Stimulated activated CD8-positive, alpha-beta memory T cell treated with anti-CD3 and anti-CD28 coated beads, Interleukin-15, amount 100 ng/mL, for 1 hour (primary cell): ENCODE measurements around the gene CCDC27.
"Not testable (repeated sequence)": the region's sequence is repeated elsewhere in the genome, so short reads cannot be mapped to it uniquely, and the experiment has no call there.

Experiments used
- DNase-seq: peaks from one replicate; pipeline ENCODE4 v3.0.0-alpha.2; 2020; ENCODE audit warnings: low read depth

The CCDC27 gene

GRCh38 chr1:3796215-3797061 is 44.2 kb downstream of the CCDC27 start, which contains the start of gene LRRC47:
Gene LRRC47, minus strand, starts transcription at chr1:3796498. Its CDS starts 22 bp downstream, at chr1:3796476.
- DNase-seq: peak; percentile 88

GRCh38 chr1:3799976-3800685 is 47.9 kb downstream of the CCDC27 start:
- no peak for DNase-seq

DNA sequence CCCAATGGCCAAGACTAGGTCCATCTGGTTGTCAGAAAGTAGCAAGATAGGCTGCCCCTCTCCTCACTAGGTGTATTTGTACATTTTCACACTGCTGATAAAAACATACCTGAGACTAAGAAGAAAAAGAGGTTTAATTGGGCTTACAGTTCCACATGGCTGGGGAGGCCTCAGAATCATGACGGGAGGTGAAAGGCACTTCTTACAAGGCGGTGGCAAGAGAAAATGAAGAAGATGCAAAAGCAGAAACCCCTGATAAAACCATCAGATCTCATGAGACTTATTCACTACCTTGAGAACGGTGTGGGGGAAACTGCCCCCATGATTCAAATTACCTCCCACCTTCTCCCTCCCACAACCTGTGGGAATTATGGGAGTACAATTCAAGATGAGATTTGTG is 48.5 kb downstream of the CCDC27 start:
- not testable (repeated sequence) for DNase-seq

DNA sequence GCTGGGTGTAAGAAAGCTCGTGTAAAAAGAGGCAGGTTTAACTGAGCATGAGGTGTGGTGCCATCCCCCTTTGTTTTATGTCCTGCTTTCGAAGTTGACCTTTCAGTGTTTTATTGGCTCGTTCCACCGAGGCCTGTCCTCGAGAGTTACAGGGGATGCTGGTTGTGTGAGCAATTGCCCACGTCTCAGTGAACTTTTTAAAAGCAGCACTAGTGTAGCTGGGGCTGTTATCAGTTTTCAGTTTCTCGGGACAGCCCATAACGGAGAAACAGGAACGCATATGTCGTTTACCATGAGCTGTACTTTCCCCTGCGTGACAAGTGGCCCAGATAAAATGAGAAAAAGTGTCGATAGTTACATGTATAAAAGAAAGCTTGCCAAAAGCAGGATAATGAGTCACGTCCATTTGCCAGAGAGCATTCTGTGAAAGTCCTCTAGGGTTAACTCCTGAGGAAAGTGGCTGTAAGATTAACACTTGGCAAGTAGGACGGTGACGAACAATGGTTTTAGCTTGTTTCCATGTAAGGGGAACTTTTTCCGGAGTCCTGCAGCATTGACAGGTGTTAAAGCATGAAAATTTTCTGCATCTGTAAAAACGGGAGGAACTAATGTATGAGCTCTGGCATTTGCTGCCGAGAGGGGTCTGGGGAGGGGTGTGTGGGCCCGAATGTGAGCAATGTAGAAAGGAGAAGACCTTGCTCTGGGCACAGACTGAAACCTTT is 51.8 kb downstream of the CCDC27 start:
- no peak for DNase-seq

GRCh38 chr1:3804627-3804944 is 52.3 kb downstream of the CCDC27 start:
- not testable (repeated sequence) for DNase-seq

- no peak for DNase-seq
These were observed 52.8 kb downstream of the CCDC27 start for GRCh38 chr1:3805038-3805437.

DNA sequence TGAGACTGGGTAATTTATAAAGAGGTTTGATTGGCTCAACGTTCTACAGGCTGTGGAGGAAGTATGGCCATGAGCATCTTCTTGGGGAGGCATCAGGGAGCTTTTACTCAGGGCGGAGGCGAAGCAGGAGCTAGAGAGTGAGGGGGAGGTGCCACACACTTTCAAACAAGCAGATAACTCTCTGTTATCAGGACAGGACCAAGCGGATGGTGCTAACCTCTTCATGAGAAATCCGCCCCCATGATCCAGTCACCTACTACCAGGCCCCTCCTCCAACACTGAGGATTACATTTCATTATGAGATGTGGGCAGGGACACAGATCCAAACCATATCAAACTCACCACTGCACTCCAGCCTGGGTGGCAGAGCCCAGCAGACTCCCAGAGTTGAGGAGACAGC is 55.5 kb downstream of the CCDC27 start:
- no peak for DNase-seq

DNA sequence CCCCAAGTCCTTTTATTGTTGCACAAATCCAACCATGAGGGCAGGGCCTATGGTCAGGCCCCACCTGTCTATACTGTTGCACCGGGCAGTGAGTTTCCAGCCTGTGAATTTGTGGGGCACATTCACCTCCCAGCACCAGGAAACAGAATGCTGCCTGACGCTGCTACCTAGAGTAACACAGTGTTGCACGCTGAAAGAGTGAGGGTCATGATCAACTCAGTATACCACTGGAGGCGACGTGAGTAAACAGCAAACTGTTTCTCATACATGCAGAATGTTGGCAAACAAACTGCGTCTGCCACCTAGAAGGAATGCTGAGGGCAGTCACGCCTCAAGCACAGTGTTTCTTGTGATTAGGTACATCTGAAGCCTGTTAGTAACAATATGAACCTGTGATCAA is 57.4 kb downstream of the CCDC27 start:
- DNase-seq: no peak

GRCh38 chr1:3810149-3810761 is 58.0 kb downstream of the CCDC27 start:
- not testable (repeated sequence) for DNase-seq

DNA sequence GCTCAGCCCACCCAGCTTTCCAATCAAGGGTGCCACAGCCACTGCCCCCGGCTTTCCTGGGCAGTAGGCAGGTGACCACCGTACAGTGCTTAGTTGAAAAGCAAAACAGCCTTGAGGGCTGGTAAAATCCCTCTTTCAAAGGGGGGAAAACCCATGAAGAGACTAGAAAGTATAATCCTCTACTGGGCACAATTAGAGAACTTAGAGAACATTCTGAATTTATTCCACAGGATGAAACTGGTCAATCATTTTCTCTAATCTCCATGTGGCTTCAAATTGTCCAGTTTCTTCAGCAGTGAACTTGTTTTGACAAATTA is 59.3 kb downstream of the CCDC27 start:
- no peak for DNase-seq

DNA sequence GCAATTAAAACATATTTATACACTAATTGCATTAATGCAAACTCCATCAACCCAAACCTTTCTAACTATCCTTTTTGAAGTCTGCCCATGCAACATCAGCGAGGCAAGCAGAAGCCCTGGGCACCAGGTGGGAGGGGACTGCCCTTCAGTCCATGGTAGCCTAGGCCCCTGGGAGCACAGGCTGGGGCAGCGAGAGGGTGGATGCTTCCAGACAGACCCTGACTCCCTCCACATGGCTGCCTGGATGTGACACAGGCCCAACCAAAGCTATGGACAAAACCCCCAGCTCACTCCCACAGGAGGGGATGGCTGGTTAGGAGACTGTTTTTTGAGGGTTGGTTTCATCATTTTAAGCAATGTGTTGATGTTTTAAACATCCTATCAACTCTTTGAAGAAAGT is 61.8 kb downstream of the CCDC27 start:
- DNase-seq: no peak

- no peak for DNase-seq
These were observed 62.7 kb downstream of the CCDC27 start for GRCh38 chr1:3814771-3815561.

DNA sequence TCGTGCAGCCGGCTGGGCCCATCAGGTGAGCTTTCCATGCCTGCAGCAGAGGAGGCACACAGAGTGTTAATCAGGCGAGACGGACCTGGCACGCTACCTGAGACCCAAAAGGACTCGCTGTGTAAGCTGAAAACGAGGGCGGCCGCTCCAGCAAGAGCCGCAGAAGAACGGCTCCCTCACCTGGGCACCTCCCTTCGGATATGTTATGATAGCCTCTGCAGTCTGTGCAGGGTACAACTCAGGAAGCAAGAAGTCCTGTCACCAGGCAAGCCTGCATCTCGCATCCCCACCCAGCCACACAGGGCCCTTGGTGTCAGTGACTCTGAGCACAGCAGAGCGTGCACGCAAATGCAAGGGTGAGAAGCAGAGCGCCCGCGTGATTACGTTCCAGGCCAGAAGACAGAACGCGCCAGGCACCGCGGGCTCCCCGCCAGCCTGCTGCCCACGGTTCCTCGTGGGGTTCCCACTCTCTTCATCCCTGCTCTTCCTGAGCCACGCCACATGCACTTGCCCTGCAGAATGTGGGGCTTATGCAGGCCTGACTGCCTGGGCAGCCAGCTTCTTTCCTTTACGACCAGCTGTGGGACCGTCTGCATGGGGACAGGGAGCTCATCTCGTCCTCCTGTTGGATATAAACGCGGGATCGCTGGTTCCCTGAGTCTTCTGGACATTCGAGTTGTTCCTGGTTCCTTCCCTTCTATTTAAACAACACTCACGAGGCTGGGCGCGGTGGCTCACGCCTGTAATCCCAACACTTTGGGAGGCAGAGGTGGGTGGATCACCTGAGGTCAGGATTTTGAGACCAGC is 64.3 kb downstream of the CCDC27 start:
- no peak for DNase-seq

DNA sequence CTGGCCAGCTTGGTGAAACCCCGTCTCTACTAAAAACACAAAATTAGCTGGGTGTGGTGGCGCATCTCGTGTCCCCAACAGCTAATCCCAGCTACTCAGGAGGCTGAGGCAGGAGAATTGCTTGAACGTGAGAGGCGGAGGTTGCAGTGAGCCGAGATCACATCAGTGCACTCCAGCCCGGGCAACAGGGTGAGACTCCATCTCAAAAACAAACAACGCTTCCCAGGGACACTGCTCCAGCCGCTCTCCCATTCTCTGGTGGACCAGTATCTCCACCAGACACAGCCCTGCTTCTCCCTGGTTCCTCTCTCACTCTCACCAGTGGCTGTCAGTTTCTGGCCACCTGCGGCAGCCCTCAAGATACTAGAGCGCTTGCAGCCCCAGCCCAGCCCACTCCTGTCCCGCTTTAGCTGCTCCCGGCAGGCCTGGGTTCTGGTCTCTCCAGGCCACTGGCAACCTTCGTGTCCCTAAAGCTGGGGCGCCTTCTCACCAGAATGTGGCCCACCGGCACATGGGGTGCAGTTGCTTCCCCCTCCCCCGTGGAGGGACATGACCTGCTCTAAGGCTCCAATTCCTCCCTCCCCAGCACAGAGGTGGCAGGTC is 65.0 kb downstream of the CCDC27 start:
- DNase-seq: no peak

DNA sequence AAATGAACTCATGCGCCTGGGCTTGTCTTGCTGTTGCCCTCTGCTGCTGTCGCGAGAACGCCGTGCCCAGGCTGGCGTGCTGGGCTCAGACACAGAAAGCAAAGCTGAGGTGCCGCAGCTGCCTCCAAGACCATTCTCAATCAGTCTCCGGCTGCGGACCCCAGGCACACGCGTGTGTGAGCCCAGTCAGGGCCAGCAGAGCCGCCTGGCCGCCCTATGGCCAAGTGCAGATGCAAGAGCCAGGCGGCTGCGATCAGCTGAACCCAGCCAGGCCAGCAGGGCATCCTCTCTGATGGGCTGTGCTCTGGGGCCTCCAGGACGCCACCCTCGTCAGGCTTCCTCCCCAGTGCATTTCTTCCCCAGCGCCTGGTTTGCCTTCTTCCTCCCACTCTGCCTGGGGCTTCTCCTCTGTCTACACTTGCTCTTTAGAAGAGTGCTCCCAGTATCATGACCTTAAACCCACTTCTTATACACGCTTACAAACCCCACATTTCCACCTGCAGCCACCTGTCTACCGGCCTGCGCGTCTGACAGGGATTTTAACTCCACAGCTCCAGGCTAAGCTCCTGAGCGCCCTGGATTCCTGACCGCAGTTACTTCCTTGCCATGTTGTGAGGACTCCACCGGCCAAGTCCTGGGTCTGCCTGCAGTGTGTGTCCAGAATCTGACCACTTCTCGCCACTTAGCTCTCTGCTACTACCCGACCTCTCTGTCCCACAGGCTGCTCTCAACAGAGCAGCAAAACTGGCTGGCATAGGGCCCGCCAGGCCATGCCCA is 65.8 kb downstream of the CCDC27 start:
- no peak for DNase-seq

DNA sequence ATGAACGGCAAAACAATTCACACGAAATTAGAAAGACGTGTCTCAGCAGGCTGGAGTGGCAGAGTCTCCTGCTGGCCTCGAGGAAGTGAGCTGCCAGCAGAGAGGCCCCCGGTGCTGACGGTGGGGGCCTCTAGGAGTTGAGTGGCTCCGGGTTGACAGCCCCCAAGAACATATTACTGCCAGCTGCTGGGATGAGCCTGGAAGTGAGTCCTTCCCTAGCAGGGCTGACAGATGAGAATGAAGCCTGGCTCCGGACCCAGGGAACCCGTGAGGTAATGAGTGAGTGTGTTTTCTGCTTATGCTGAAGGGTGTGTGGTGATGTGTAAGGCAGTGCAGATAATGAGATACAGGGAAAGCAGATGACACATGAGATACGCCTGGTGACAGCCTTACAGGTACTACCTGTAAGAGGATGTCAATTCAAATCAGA is 67.5 kb downstream of the CCDC27 start:
- no peak for DNase-seq

- no peak for DNase-seq
These were observed 68.1 kb downstream of the CCDC27 start for GRCh38 chr1:3820316-3820715.

GRCh38 chr1:3821004-3821403 is 68.8 kb downstream of the CCDC27 start:
- no peak for DNase-seq
